Nephron progenitor cell (in vitro differentiated cells): Measurements from ENCODE around the gene PLXNA2.
A peak's percentile ranks its signal among the peaks of the same experiment; 100 is the strongest.

Experiments
- DNase-seq: peaks from one replicate; pipeline ENCODE4 v3.0.0; 2021
- H3K27ac Mint-ChIP-seq: 2 replicates; pipeline ENCODE4 v1.8.0; 2021; ENCODE audit warnings: mild to moderate bottlenecking, moderate library complexity, mixed read lengths
- H3K27me3 Mint-ChIP-seq: 2 replicates; pipeline ENCODE4 v1.8.0; 2021; ENCODE audit warnings: mild to moderate bottlenecking, low read depth, mixed read lengths; ENCODE audit not compliant: poor library complexity
- H3K36me3 Mint-ChIP-seq: 2 replicates; pipeline ENCODE4 v1.8.0; 2021; ENCODE audit warnings: low read depth, mixed read lengths
- H3K4me1 Mint-ChIP-seq: 2 replicates; pipeline ENCODE4 v1.8.0; 2021; ENCODE audit warnings: mixed read lengths
- H3K4me3 Mint-ChIP-seq: 2 replicates; pipeline ENCODE4 v1.8.0; 2021; ENCODE audit warnings: mild to moderate bottlenecking, moderate library complexity, mixed read lengths
- H3K9me3 Mint-ChIP-seq: 2 replicates; pipeline ENCODE4 v1.8.0; 2021; ENCODE audit warnings: mild to moderate bottlenecking, moderate library complexity, mixed read lengths
- CTCF ChIP-seq: fragments of 200-600 bp; sonication (generic); IDR thresholded peaks from 2 replicates; pipeline ENCODE4 v1.5.0; 2021; ENCODE audit warnings: antibody characterized with exemption

Gene PLXNA2

GRCh38 chr1:208077232-208078075 is 166.7 kb downstream of the PLXNA2 start:
- Mint-ChIP-seq H3K36me3 (peaks cover 46% of the 10 kb centered on the region), H3K27ac (peak overlapping the region; percentile 47), H3K27me3 (peaks cover 20% of the 10 kb centered on the region), H3K4me1 (peaks cover 60% of the 10 kb centered on the region), H3K4me3 (no peak overlapping the region), H3K9me3 (peaks cover 4% of the 10 kb centered on the region)
- DNase-seq: no peak
- no peak for TF ChIP-seq CTCF

GRCh38 chr1:208074353-208074752 is 169.8 kb downstream of the PLXNA2 start:
- no peak for TF ChIP-seq CTCF
- peaks cover 62% of the 10 kb centered on the region for H3K36me3 Mint-ChIP-seq

GRCh38 chr1:208071435-208072031 is 172.7 kb downstream of the PLXNA2 start:
- peaks cover 4% of the 10 kb centered on the region for H3K9me3 Mint-ChIP-seq
- no peak for TF ChIP-seq CTCF

More at GRCh38 chr1:208074353-208074752, 169.8 kb downstream of the PLXNA2 start:
- peaks cover 47% of the 10 kb centered on the region for H3K4me1 Mint-ChIP-seq
- DNase-seq: no peak
- H3K27me3 Mint-ChIP-seq: peaks cover 11% of the 10 kb centered on the region
- H3K27ac Mint-ChIP-seq: no peak overlapping the region
- H3K4me3 Mint-ChIP-seq: no peak overlapping the region
- H3K9me3 Mint-ChIP-seq: peaks cover 4% of the 10 kb centered on the region

GRCh38 chr1:208069908-208070307 is 174.3 kb downstream of the PLXNA2 start:
- H3K4me1 Mint-ChIP-seq: peaks cover 45% of the 10 kb centered on the region
- no peak overlapping the region for H3K4me3 Mint-ChIP-seq
- TF ChIP-seq CTCF: no peak
- H3K27ac Mint-ChIP-seq: no peak overlapping the region
- DNase-seq: no peak
- peaks cover 19% of the 10 kb centered on the region for H3K27me3 Mint-ChIP-seq
- H3K9me3 Mint-ChIP-seq: peaks cover 4% of the 10 kb centered on the region
- peaks cover 56% of the 10 kb centered on the region for H3K36me3 Mint-ChIP-seq

More at GRCh38 chr1:208071435-208072031, 172.7 kb downstream of the PLXNA2 start:
- Mint-ChIP-seq H3K4me3 (no peak overlapping the region), H3K36me3 (peaks cover 55% of the 10 kb centered on the region), H3K27me3 (peaks cover 9% of the 10 kb centered on the region), H3K27ac (no peak overlapping the region), H3K4me1 (peaks cover 42% of the 10 kb centered on the region)
- no peak for DNase-seq

DNA sequence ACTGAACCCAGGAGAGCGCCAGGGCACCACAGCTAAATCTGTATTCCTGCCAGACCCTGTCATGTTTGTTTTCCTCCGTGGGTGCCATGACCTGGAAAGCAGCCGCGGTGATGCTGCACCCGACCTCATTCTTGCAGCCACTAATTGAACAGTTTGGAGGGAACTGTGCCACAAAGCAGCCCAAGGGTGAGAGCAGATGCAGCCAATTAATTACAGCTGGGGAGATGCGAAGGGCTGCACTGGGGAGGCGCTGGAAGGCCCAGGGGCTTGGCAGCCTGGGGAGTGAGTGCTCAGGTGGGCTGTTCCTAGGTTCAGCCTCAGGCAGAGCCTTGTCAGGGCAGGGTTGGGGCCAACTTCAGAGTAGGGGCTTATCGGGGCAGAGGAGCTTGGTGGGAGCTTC is 174.9 kb downstream of the PLXNA2 start:
- H3K4me1 Mint-ChIP-seq: peaks cover 48% of the 10 kb centered on the region
- TF ChIP-seq CTCF: no peak
- peaks cover 4% of the 10 kb centered on the region for H3K9me3 Mint-ChIP-seq
- no peak for DNase-seq
- H3K36me3 Mint-ChIP-seq: peaks cover 50% of the 10 kb centered on the region
- H3K4me3 Mint-ChIP-seq: no peak overlapping the region
- no peak overlapping the region for H3K27ac Mint-ChIP-seq
- H3K27me3 Mint-ChIP-seq: peaks cover 18% of the 10 kb centered on the region
